Measurements from ENCODE around the gene TMEM245.

Gene TMEM245

DNA sequence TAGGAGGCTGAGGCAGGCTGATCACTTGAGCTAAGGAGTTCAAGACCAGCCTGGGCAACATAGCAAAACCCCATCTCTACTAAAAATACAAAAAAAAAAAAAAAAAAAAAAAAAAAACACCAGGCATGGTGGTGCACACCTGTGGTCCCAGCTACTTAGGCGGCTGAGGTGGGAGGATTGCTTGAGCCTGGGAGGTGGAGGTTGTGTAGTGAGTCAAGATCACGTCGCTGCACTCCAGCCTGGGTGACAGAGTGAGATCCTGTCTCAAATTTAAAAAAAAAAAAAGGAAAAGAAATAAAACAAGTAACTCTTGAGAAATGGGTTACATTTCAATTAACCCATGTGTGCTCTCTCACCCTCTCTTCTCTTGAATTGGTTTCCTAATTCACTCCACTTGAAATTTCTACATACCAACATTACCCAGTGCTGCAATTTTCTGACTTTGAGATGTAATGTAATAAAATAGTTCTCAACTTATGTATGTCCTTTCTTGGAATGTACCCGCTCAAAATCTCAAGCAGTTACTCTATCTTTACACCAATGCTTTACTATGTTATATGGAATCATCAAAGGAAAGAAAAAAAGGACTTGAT is 35.8 kb downstream of the TMEM245 start:
- H3K4me3 ChIP-seq (replicated peaks; ENCODE audit: low read depth, low read length), result no peak overlapping the region
- TF ChIP-seq, protein P1, sequence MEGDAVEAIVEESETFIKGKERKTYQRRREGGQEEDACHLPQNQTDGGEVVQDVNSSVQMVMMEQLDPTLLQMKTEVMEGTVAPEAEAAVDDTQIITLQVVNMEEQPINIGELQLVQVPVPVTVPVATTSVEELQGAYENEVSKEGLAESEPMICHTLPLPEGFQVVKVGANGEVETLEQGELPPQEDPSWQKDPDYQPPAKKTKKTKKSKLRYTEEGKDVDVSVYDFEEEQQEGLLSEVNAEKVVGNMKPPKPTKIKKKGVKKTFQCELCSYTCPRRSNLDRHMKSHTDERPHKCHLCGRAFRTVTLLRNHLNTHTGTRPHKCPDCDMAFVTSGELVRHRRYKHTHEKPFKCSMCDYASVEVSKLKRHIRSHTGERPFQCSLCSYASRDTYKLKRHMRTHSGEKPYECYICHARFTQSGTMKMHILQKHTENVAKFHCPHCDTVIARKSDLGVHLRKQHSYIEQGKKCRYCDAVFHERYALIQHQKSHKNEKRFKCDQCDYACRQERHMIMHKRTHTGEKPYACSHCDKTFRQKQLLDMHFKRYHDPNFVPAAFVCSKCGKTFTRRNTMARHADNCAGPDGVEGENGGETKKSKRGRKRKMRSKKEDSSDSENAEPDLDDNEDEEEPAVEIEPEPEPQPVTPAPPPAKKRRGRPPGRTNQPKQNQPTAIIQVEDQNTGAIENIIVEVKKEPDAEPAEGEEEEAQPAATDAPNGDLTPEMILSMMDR (IDR thresholded peaks at IDR 0.05; ENCODE audit: insufficient read depth, low read length, poor library complexity, severe bottlenecking), result no peak
- no peaks in the 10 kb centered on the region for H3K27me3 ChIP-seq (replicated peaks; ENCODE audit: control insufficient read depth, insufficient read depth, low read length)
- no peak for DNase-seq (ENCODE audit: extremely low read depth, insufficient read length)
- H3K36me3 ChIP-seq (ENCODE audit: control insufficient read depth, insufficient read depth, low read length), result no peaks in the 10 kb centered on the region; the same call in 1 of the 2 replicates

DNA sequence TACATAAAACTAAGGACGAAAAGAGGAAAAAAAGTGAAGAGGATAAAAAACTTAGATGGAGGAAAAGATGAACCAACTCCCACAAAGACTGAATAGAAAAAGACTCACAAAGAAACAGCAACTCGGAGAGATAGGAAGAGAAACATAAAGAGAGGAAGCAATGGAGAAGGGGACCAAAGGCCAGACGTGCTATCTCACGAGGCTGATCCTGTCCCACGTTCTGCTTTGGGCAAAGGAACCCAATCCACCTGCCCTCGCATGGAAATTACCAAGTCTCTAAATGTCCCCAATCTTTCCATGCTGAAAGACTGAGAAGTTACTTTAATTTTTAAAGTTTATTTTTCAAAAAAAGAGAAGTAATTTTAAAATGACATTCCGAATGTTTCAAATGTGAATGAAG is 36.6 kb downstream of the TMEM245 start:
- no peak overlapping the region for H3K4me3 ChIP-seq (replicated peaks; ENCODE audit: low read depth, low read length)
- no peaks in the 10 kb centered on the region; the same call in 1 of the 2 replicates for H3K36me3 ChIP-seq (ENCODE audit: control insufficient read depth, insufficient read depth, low read length)
- no peak for DNase-seq (ENCODE audit: extremely low read depth, insufficient read length)
- TF ChIP-seq, protein P1 (IDR thresholded peaks at IDR 0.05; ENCODE audit: insufficient read depth, low read length, poor library complexity, severe bottlenecking), result no peak
- no peaks in the 10 kb centered on the region for H3K27me3 ChIP-seq (replicated peaks; ENCODE audit: control insufficient read depth, insufficient read depth, low read length)

DNA sequence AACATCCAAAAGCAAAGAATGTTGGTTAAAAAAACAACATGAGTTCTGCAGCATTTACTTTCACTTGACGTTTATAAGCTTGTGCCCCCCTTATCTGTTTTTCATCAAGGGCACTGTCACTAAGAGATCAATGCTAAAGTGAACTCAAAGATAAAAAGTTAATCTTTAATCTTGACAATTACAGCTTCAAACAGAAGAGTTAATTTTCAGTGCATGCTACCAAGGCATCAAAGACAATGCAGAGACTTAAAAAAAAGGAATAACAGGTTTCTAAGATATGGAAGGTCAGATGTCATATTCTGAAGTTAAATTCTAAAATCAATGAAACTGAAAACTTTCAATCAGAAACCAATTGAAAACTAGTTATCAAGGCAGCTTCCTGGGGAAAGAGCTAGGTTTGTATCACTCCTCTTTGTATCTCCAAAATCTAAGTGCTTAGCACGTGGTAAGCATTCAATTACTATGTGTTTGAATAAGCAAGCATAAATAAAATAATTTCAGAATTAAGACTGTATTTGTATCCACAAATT is 37.6 kb downstream of the TMEM245 start:
- no peak overlapping the region for H3K4me3 ChIP-seq (replicated peaks; ENCODE audit: low read depth, low read length)
- DNase-seq (ENCODE audit: extremely low read depth, insufficient read length), result no peak
- TF ChIP-seq, protein P1 (IDR thresholded peaks at IDR 0.05; ENCODE audit: insufficient read depth, low read length, poor library complexity, severe bottlenecking), result no peak
- no peaks in the 10 kb centered on the region for H3K27me3 ChIP-seq (replicated peaks; ENCODE audit: control insufficient read depth, insufficient read depth, low read length)
- H3K36me3 ChIP-seq (ENCODE audit: control insufficient read depth, insufficient read depth, low read length), result no peaks in the 10 kb centered on the region; the same call in 1 of the 2 replicates

DNA sequence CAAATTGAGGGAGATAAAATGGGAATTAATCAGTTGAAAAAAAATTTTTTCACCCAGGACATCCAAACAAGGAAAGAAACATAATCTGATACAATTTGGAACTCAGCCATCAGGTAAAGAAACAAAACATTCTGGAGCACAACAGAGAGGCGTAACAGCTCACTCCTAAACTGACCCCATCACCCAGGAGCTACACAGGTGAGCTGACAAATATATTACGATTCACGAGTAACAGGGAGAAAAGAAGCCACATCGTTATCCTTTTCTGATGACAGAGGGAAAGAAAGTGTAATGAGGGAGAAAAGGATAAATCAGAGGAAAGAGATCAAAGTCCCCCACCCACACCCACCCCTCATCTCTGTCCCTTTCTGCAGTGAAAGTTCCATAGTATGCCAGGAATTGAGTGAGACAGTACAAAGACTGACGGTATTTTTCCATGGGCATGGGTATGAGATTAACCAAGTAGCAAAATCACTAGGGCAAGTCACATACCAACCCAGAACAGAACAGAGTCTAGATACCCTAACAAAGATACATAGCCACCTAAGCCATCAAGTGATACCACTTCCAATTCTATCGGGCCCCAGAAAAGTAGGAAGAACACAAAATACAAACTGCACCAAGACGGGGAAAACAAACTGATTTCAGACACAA is 45.4 kb downstream of the TMEM245 start:
- peaks cover 1% of the 10 kb centered on the region for H3K36me3 ChIP-seq (ENCODE audit: control insufficient read depth, insufficient read depth, low read length)
- no peak for DNase-seq (ENCODE audit: extremely low read depth, insufficient read length)
- H3K27me3 ChIP-seq (replicated peaks; ENCODE audit: control insufficient read depth, insufficient read depth, low read length), result no peaks in the 10 kb centered on the region
- no peak overlapping the region for H3K4me3 ChIP-seq (replicated peaks; ENCODE audit: low read depth, low read length)
- TF ChIP-seq, protein P1 (IDR thresholded peaks at IDR 0.05; ENCODE audit: insufficient read depth, low read length, poor library complexity, severe bottlenecking), result no peak

DNA sequence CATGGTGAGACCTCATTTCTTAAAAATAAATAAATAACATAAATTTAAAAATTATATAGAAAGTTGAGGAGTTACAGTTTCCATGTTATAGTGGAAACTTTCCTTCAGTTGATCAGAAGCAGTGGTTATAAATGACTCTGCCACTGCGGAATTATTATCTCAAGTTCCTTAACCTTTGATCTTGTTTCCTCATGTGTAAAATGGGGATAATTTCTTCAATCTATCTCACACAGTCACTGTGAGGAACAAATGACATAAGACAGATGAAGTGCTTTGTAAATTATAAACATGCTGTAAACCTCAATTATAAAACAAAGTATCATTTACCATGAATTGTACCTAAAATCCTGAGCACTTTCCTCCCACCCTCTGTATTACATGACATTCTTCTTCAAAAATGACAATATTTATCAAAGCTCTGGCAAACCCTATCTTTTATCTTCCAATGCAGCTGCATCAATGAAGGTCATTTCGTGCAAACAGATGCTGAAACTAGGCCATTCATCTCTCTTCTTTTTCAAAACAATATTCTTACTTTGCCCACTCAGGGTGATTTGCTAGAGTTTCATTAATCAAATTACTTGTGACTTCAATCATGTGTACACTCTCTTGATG is 46.8 kb downstream of the TMEM245 start:
- Histone ChIP-seq H3K4me3 (replicated peaks; ENCODE audit: low read depth, low read length) (no peak overlapping the region), H3K36me3 (ENCODE audit: control insufficient read depth, insufficient read depth, low read length) (peaks cover 1% of the 10 kb centered on the region), H3K27me3 (replicated peaks; ENCODE audit: control insufficient read depth, insufficient read depth, low read length) (no peaks in the 10 kb centered on the region)
- TF ChIP-seq, protein P1 (IDR thresholded peaks at IDR 0.05; ENCODE audit: insufficient read depth, low read length, poor library complexity, severe bottlenecking), result no peak
- DNase-seq (ENCODE audit: extremely low read depth, insufficient read length), result no peak
